ENCODE measurements around the gene SPDEF.

Gene SPDEF

DNA sequence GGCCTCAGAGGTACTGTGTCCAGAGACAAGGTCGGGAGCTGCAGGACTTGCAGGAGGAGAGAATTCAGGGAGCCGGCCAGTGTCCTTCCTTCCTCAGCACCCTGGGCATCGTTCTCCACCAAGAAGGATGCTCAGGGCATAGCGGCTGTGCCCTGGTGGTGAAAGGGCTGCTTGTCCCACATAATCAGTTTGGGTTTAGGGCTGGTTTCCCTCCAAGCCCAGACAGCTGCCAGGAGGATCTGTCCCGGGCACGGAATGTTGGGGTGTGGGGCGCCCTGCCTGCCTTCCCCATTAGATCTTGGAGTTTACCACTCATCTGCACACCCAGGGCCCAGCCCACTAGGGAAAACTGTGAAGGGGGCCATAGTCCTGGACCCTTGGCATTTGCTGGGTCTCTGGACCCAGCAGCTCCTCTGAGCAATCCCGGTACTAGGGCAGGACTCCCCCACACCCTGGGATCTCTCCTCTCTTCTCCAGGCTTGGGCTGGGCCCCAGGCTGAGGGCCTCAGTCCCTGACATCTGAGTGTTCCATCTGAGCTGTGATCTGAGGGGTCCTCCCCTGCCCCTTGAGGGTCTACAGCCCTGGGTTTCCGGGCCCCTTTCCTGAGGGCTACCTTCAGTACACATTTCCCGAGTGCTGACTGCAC lies 18.6 kb upstream of the SPDEF start:
- TF ChIP-seq FOXM1 (IDR thresholded peaks at IDR 0.05; ENCODE audit: borderline replicate concordance, low read depth) (no peak), RAD21 (IDR thresholded peaks at IDR 0.05; ENCODE audit: low read depth) (no peak), REST (IDR thresholded peaks at IDR 0.05; ENCODE audit: low read depth) (no peak), NFIC (IDR thresholded peaks at IDR 0.05) (no peak), EGR1 (IDR thresholded peaks at IDR 0.05) (no peak), CEBPB (IDR thresholded peaks at IDR 0.05) (no peak), ZBTB7A (IDR thresholded peaks at IDR 0.05; ENCODE audit: low read depth) (no peak), CREB1 (IDR thresholded peaks at IDR 0.05; ENCODE audit: low read depth) (no peak), TAF1 (IDR thresholded peaks at IDR 0.05; ENCODE audit: low read depth) (no peak), TEAD4 (IDR thresholded peaks at IDR 0.05) (no peak), EP300 (IDR thresholded peaks at IDR 0.05; ENCODE audit: borderline replicate concordance) (no peak), YY1 (IDR thresholded peaks at IDR 0.05; ENCODE audit: low read depth) (no peak), USF1 (IDR thresholded peaks at IDR 0.05) (no peak), TCF12 (IDR thresholded peaks at IDR 0.05; ENCODE audit: low read depth) (no peak)
- TF ChIP-seq, protein P1, sequence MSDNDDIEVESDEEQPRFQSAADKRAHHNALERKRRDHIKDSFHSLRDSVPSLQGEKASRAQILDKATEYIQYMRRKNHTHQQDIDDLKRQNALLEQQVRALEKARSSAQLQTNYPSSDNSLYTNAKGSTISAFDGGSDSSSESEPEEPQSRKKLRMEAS (IDR thresholded peaks at IDR 0.05) = no peak

- TF ChIP-seq YY1 (IDR thresholded peaks at IDR 0.05; ENCODE audit: low read depth) = no peak
- peak; percentile 39; the same call in 1 of the 2 replicates for TF ChIP-seq NFIC (IDR thresholded peaks at IDR 0.05)
- TF ChIP-seq CEBPB (IDR thresholded peaks at IDR 0.05) = no peak
Measured at GRCh38 chr6:34573567-34574183, 17.5 kb upstream of the SPDEF start.

GRCh38 chr6:34572585-34572984 lies 16.5 kb upstream of the SPDEF start:
- TF ChIP-seq ZBTB7A (IDR thresholded peaks at IDR 0.05; ENCODE audit: low read depth) (no peak), CREB1 (IDR thresholded peaks at IDR 0.05; ENCODE audit: low read depth) (no peak), EGR1 (IDR thresholded peaks at IDR 0.05) (no peak), EP300 (IDR thresholded peaks at IDR 0.05; ENCODE audit: borderline replicate concordance) (no peak), REST (IDR thresholded peaks at IDR 0.05; ENCODE audit: low read depth) (no peak), USF1 (IDR thresholded peaks at IDR 0.05) (no peak), NFIC (IDR thresholded peaks at IDR 0.05) (no peak), FOXM1 (IDR thresholded peaks at IDR 0.05; ENCODE audit: borderline replicate concordance, low read depth) (no peak), TAF1 (IDR thresholded peaks at IDR 0.05; ENCODE audit: low read depth) (no peak), RAD21 (IDR thresholded peaks at IDR 0.05; ENCODE audit: low read depth) (no peak), TCF12 (IDR thresholded peaks at IDR 0.05; ENCODE audit: low read depth) (no peak), CEBPB (IDR thresholded peaks at IDR 0.05) (no peak), TEAD4 (IDR thresholded peaks at IDR 0.05) (no peak), YY1 (IDR thresholded peaks at IDR 0.05; ENCODE audit: low read depth) (no peak)
- TF ChIP-seq, protein P1 (IDR thresholded peaks at IDR 0.05) = no peak

- TF ChIP-seq ZBTB7A (IDR thresholded peaks at IDR 0.05; ENCODE audit: low read depth) (no peak), CREB1 (IDR thresholded peaks at IDR 0.05; ENCODE audit: low read depth) (no peak), FOXM1 (IDR thresholded peaks at IDR 0.05; ENCODE audit: borderline replicate concordance, low read depth) (no peak)
- TF ChIP-seq, protein P1 (IDR thresholded peaks at IDR 0.05) = no peak
Measured at GRCh38 chr6:34572021-34572420, 15.9 kb upstream of the SPDEF start.

GRCh38 chr6:34571388-34571787 lies 15.3 kb upstream of the SPDEF start:
- no peak for TF ChIP-seq REST (IDR thresholded peaks at IDR 0.05; ENCODE audit: low read depth)
